Hematopoietic multipotent progenitor cell treated with erythropoietin and hydrocortisone succinate and interleukin-3 and kit ligand, for 8 days (in vitro differentiated cells): ENCODE results near the gene AKIRIN1.
A peak's percentile ranks its signal among the peaks of the same experiment; 100 is the strongest.
"Not testable (repeated sequence)": the region's sequence is repeated elsewhere in the genome, so short reads cannot be mapped to it uniquely, and the experiment has no call there.

ENCODE experiments used
- DNase-seq: peaks from one replicate; pipeline ENCODE4 v3.0.0-alpha.2; 2015

Gene AKIRIN1

DNA sequence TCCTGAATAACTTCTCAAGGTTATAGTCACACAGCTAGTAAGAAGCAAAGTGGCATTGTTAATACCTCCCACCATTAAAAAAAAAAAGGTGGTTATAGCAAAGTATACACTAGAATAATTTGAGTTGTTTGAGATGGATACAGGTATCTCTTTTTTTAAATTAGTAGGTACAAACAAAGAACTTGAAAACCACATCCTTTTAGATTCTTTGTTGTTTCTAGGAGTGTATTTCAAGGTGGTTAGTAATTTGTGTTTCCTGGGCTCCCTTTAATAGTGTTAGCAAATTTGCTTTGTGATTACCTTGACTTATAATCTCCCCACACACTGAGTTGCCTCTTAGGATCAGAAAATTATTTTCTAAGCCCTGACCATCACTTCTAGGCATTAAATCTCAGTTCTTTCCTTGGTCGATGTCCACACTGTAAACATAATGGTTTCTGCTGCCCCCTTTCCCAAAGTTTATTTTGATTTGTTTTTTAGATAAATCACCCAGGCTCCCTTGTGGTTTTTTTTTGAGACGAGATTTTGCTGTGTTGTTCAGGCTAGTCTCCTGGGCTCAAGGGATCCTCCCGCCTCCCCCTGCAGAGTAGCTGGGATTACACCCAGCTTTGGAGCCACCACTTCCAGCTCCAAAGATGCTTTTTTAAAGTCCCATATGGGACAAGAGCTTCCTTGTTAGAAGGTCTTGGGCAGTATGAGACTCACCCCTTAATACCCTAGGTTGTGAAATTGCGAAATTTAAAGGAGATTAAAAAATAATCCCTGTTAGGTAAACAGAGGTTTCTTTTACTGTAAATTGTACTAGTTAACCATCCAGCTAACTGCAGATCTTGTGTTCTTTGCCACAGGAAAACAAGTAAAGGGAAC lies 6.2 kb downstream of the AKIRIN1 start:
- no peak for DNase-seq

DNA sequence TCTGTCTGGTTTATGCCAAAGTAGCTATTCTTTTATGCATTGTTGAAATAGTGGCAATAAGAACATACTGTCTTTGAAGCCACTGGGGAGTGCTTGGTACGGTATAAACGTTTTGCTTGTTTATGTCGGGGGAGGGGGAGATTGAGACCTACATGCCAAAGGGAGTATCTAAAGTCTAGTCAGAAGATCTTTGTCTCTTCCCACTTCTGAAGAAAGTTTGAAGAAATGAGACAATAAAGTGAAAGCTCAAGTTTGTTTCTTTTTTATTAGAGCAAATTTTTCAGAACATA lies 6.8 kb downstream of the AKIRIN1 start:
- no peak for DNase-seq

DNA sequence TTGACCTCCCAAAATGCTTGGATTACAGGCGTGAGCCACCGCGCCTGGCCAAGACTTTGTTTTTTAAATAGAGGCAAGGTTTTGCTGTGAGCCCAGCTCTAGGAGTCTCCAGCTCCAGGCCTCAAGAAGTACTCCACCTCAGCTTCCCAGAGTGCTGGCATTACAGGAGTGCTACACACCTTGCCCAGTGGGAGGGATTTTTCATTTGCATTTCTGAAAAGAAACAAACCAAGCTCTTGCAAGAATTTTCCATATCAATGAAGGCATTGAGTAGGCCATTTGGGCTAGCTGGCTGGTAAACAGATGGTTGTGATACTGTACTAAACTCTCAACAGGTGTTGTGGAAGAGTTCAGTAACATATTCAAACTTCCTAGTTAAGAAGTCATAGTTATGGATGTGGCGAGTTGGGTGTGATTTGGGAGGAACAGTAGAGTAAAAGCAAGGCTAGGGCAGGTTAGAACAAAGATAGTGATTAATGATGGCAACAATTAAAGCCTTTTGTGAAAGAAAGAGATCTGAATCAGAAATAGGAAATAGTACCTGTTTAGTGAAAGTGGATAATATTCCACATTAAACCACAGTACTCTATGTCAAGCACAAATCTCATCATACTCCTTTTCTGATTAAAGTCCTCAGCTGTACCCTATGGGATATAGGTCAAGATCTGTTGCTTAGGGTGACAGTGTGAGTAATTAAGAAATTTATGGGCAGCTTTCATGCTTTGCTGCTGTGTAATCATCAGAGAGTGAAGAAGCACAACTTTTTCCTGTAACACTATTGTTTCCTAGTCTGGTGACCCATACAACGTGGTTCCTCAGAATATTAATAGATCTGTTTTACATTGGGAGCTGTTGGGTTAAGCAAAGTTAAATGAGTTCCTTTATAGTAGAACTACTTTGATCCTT lies 10.7 kb downstream of the AKIRIN1 start:
- no peak for DNase-seq

DNA sequence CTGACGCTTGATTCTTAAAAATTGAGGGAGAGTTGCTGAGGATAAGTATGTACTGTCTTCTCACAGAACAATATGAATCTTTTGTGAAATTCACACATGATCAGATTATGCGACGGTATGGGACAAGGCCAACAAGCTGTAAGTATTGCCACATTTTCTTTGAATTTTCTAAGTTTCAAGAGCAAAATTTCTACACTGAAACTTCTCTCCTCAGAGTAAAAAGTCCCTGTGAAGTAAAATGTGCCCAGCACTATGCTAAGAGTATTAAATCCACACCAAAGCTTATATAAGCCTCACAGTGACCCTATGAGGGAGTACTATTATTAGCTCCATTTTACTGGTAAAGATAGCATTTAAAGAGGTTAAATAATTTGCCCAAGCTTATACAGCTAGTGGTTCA lies 12.2 kb downstream of the AKIRIN1 start:
- DNase-seq: no peak

DNA sequence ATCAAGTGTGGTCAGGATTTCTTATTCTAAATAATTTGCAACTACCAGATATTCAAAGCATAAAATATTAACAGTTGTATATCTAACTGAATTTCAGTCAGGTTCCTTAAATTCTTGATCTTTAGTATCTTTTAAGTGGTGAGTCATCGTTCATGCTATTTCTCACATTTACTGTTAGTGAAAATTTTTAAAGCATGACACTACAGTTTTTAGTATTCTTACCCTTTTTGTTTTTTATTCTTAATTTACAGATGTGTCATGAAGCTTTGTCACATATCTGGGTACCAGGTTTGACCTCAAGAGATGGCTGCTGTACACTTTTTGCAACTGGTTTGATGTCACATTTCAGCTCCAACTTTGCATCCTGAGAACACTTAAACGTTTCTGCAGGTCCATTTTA lies 12.7 kb downstream of the AKIRIN1 start:
- DNase-seq: no peak

DNA sequence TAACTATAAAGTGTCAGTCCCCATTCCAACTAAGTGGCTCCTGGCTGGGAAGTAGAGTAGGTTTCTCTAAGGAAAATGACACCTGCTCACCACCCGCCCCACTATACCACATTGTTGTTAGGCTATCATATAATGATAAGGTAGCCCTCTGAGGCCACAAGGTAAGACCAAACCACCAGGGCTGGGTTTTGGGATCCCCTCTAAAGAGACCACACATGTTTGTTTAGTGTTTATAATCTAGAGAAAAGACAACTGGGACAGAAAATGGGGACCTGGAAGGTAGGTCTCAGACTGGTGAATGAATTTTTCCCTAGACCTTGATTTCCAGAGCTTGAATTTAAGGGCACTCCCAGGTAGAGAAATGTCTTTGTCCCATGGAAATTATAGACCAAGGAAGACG lies 15.2 kb downstream of the AKIRIN1 start:
- no peak for DNase-seq

DNA sequence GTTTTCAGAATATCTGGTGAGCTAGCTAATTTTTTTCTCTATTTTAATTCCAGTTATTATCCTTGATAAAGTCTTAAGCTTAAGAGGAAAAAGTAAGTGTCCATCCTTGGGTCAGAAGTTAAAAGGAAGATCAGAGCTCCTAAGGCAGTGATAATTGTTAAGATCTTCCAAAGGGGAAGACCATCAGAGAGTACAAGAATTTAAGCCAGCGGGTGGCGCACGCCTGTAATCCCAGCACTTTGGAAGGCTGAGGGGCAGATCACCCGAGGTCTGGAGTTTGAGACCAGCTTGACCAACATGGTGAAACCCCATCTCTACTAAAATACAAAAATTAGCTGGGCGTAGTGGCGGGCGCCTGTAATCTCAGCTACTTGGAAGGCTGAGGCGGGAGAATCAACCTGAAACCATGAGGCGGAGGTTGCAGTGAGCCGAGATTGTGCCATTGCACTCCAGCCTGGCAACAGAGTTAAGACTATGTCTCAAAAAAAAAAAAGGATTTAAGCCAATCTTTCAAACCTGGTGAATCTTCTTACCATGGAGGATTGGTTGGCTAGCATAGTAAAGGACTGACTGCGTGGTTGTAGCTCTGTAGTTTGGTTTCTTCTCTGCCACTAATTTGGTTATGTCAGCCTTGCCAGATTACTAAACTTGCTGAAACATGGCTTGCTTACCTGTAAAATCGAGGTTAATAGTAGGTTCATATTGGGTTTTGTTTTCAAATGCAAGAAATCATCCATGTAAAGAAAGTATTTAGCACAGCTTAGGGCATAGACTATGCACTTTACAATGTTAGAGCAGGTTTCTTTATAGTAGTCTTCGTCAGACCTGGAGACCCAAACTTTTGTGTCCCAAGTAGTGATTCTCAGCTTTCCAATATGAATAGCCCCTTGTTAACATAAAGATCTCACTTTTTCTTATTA lies 15.9 kb downstream of the AKIRIN1 start:
- DNase-seq: no peak

DNA sequence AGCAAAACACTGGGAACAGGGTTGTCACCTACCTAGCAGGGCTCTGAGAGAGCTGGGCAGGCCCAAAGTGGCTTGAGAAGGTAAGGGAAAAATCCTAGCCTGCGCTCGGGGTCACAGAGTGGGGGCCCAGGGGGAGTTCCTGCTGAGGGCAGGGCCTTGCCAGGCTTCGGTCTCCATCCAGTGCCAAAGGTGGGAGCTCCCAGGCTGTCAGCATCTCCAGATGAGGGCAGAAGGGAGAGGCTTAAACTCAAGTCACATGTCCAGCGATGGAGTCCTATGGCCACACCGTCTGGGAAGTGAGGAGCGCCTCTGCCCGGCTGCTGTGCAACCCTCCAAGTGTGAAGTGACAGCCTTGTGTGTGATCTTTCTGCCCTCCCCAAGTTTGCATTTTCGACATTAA lies 23.9 kb downstream of the AKIRIN1 start:
- not testable (repeated sequence) for DNase-seq

DNA sequence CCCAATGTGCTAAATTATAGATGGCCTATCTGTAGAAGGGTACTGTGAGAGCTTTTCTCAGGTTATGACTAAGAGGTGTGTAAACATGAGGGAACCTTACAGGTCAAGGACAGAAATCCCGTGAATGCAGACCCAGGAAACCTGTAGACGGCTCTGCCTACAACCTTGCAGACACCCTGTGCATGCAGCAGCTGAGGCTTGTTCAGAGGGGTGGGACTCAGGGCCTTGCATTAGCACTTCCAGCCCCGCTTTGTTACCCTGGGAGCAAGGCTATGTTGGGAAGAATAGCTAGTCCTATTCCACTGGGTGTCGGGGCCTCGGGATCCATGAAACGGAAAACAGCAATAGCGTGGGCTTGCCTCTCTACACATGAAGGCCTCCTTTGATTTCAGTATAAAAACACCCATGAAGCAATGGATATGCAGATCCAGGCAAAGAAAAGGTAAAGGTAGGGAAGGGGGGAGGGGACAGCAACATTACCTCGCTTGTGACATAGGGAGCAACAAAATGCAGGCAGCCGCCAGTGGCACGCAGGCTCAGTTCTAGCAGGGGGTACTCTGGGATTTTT lies 25.6 kb downstream of the AKIRIN1 start:
- DNase-seq: no peak

DNA sequence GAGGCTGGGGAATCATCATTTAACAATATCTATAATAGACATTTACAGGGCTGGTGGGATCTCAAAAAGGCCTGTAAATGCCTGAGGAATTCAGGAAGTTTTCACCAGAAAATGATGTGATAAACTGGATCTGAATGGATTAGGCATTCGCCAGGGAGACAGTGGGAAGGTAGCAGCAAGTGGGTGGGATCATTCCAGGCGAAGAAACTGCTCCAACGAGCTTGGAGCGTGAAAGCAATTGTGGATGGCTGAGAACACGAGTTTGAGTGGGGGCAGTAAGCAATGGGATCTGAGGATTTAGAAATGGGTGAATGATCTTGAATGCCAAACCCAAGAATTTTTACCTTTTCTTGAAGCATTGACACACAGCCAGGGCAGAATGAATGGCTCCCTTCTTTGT lies 26.2 kb downstream of the AKIRIN1 start:
- DNase-seq: no peak

DNA sequence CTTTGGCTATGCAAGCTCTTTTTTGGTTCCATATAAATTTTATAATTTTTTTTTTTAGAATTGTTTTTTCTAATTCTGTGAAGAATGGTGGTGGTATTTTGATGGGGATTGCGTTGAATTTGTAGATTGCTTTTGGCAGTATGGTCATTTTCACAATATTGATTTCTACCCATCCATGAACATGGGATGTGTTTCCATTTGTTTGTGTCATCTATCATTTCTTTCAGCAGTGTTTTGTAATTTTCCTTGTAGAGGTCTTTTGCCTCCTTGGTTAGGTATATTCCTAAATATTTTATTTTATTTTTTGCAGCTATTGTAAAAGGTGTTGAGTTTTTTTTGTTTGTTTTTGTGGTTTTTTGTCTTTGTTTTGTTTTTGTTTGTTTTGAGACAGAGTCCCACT lies 29.4 kb downstream of the AKIRIN1 start:
- not testable (repeated sequence) for DNase-seq

DNA sequence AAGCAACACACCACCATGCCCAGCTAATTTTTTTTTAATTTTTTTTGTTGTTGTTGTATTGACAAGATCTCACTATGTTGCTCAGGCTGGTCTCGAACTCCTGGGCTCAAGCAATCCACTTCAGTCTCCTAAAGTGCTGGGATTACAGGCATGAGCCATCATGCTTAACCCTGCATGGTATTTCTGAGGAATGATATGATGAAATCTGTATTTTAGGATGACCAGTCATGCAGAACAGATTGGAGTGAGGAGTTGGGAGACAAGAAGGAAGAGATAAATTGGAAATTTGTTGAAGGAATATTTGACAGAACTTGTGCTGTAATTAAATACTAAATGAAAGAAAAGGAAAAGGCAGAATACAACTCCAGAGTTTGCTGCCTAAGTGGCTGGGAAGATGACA lies 30.4 kb downstream of the AKIRIN1 start:
- no peak for DNase-seq

DNA sequence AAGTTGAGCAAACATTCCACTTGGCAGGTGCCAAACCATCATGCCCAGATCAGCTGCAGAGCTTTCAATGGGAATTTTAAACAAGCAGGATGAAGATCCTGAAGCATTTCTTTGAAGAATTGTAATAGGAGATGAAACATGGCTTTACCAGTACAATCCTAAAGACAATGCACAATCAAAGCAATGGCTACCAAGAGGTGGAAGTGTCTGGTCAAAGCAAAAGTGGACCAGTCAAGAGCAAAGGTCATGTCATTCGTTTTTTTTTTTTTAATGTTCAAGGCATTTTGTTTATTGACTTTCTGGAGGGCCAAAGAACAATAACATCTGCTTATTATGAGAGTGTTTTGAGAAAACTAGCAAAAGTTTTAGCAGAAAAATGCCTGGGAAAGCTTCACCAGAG lies 32.1 kb downstream of the AKIRIN1 start:
- no peak for DNase-seq

DNA sequence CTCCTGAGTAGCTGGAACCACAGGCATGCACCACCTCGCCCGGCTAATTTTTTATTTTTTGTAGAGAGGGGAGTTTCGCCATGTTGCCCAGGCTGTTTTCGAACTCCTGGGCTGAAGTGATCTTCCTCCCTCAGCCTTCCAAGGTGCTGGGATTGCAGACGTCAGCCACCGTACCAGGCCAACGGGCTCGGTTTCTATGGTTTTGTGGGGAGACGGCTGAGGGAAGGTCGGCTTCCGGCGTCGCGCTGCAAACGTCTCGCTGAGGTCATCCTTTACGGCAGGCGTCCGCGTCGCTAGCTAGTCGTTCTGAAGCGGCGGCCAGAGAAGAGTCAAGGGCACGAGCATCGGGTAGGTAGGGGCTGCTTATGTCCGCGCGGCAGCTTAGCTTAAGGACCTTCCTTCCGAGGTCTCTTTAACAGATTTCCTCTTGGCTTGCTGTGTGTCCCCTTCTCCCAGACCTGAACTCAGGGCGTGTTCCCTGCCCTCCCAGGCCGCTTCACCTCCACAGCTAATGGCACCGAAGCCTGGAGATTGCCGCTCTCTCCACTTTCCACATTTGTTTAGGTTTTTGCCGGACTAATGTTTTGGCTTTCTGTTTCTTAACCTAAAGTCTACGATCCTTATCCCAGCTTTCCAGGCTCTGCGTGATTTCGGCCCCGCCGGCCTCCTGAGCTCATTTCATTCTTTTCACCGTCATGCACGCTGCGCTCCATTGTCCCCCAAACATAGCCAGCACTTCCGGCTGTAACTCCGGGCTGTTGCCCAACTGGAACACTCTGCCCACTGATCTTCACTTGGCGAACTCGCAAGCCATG lies 35.2 kb downstream of the AKIRIN1 start, which contains the start of gene NDUFS5:
NDUFS5 (plus strand) TSS at position 300 of the 815 bp plus-strand sequence. CDS start 2,375 bp downstream, outside the sequence.
- peak; percentile 91 for DNase-seq

DNA sequence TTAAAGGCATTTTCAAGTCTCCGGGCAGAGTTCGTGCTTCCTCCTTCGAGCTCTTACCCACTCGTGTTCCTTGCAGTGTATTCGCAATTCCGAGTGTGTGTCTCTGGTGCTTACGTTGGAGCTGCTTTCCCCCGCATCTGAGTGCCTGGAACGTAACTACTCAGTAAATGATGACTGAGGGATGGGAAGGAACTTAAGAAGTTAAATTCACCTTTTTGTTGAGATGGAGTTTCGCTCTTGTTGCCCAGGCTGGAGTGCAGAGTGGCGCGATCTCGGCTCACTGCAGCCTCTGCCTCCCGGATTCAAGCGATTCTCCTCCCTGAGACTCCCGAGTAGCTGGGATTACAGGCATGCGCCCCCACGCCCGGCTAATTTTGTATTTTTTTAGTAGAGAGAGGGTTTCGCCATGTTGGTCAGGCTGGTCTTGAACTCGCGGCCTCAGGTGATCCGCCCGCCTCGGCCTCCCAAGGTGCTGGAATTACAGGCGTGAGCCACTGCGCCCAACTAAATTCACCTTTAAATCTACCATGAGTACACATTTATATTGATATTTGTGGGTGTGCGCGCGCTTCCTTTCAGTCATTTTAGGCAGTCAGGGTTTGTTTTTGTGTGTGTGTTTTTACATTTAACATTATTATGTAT lies 35.9 kb downstream of the AKIRIN1 start:
- peak; percentile 54 for DNase-seq

DNA sequence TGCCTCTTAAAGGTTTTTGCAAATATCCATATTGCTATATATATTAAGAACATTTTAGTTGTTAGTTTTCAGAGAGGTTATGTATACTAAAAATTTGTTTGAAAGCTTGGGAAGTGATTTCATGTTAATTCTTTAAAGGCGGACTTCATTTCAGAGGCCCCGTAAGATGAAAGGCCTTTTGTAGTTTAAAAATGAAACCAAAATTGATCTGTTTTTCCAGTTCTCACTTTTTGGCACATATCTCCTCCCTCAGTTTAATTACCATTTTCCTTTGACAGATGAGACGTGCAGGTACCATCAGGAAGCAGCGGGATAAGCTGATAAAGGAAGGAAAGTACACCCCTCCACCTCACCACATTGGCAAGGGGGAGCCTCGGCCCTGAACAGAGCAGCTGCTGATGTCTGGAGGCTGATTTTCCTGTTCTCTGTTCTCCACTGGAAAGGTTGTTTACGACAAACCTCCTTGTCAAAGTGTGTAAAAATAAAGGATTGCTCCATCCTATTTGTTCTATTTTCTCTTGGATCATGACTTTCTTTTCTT lies 43.1 kb downstream of the AKIRIN1 start:
- DNase-seq: no peak

DNA sequence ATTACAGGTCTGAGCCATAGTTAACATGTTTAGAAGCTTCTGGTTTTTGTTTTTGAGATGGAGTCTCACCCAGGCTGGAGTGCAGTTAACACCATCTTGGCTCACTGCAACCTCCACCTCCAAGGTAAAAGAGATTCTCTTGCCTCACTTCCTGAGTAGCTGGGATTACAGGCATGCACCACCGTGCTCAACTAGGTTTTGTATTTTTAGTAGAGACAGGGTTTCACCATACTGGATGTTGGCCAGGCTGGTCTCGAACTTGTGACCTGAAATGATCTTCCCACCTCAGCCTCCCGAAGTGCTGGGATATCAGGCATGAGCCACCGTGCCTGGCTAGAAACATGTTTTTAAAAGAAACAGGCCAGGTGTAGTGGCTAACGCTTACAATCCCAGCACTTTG lies 45.6 kb downstream of the AKIRIN1 start:
- no peak for DNase-seq

DNA sequence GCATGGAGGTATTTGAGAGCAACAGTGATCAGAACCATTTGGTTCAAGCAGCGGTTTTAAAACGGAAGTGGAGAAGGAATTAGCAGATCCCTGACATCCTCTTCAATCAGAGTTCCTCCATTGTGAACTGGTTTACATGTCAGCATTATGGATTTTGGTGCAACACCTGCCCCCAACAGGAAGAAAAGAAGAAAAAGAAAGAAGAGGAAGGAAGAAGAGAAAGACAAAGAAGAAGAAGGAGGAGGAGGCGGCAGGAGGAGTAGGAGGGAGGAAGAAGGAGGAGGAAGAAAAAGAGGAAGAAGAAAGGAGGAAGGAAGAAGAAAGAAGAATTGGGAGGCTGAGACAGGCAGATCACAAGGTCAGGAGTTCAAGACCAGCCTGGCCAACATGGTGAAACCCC lies 52.4 kb downstream of the AKIRIN1 start:
- no peak for DNase-seq

DNA sequence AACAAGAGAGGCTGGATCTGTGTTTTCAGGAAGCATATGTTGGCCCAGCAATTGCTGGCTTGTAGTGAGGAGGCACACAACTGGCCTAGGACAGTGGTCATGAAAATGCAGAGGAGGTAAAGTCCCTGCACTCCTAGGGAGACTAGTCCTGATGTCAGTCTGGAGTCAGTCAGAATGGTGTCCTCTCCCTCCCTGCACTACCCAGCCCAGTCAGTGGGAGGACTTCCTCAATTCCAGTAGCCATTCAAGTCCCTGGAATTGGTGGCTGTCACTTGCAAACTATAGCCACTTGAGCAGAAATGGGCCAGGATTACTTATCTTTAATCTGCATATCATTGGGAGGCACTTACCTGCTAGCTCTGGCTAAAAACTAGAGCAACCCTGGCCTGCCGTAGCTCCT lies 53.7 kb downstream of the AKIRIN1 start:
- DNase-seq: peak; percentile 53

DNA sequence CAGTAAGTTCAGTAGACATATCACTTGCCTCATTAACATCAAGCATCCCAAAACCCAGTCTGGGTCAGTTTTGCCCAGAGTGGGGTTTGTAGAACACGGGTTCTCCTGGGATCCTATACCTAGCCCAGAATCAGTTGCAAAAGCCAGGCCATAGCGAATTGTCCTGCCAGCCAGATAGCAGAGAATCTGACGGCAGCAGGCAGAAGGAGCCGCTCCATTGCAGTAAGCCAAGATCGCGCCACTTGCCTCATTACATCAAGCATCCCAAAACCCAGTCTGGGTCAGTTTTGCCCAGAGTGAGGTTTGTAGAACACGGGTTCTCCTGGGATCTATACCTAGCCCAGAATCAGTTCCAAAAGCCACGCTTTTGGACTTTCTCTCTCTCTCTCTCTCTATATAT lies 54.2 kb downstream of the AKIRIN1 start:
- DNase-seq: no peak
